GM12864 (cell line): ENCODE measurements around the gene AOPEP.

Experiments used
- DNase-seq: peaks from one replicate; pipeline ENCODE4 v3.0.0-alpha.2; 2011; ENCODE audit warnings: low read depth
- H3K4me3 ChIP-seq: 2 replicates; pipeline ENCODE4 v1.5.1; 2011; ENCODE audit warnings: mild to moderate bottlenecking, low read depth, low read length, control low read depth
- TF ChIP-seq, protein P1 (sequence below): IDR thresholded peaks from 2 replicates; pipeline ENCODE4 v1.5.1; 2011; ENCODE audit warnings: low read depth, mild to moderate bottlenecking, moderate library complexity, low read length, control low read depth, inconsistent platforms; ENCODE audit errors: missing control alignments

AOPEP gene

DNA sequence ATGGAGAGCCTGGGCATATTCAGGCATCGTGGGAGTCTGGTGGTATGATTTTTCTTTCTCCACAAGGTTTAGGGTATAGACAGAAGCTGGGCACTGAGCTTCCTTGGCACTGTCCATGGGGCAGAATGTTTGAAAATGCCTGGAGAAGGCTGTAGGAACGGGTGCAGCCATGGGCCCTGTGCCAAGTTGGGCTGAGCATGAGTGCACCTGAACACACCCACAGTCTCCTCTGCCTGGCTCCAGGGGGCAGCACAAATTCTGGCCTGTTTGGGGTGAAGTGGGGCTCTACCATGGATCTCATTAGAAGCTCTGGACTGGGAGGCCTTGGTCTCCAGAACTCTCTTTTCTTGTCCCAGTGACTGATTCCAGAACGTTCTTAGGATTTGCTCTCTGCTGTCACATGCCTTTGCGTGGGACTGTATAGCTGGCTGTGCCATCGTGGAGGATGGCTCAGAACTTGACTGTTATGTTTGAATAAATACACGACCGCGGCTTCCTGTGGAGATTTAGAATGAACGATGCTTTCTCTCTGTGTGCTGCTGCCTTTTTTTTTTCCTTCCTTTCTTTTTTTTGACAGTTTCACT lies 361.3 kb downstream of the AOPEP start:
- no peak for DNase-seq
- no peak overlapping the region for H3K4me3 ChIP-seq
- TF ChIP-seq, protein P1, sequence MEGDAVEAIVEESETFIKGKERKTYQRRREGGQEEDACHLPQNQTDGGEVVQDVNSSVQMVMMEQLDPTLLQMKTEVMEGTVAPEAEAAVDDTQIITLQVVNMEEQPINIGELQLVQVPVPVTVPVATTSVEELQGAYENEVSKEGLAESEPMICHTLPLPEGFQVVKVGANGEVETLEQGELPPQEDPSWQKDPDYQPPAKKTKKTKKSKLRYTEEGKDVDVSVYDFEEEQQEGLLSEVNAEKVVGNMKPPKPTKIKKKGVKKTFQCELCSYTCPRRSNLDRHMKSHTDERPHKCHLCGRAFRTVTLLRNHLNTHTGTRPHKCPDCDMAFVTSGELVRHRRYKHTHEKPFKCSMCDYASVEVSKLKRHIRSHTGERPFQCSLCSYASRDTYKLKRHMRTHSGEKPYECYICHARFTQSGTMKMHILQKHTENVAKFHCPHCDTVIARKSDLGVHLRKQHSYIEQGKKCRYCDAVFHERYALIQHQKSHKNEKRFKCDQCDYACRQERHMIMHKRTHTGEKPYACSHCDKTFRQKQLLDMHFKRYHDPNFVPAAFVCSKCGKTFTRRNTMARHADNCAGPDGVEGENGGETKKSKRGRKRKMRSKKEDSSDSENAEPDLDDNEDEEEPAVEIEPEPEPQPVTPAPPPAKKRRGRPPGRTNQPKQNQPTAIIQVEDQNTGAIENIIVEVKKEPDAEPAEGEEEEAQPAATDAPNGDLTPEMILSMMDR = peak; percentile 34

DNA sequence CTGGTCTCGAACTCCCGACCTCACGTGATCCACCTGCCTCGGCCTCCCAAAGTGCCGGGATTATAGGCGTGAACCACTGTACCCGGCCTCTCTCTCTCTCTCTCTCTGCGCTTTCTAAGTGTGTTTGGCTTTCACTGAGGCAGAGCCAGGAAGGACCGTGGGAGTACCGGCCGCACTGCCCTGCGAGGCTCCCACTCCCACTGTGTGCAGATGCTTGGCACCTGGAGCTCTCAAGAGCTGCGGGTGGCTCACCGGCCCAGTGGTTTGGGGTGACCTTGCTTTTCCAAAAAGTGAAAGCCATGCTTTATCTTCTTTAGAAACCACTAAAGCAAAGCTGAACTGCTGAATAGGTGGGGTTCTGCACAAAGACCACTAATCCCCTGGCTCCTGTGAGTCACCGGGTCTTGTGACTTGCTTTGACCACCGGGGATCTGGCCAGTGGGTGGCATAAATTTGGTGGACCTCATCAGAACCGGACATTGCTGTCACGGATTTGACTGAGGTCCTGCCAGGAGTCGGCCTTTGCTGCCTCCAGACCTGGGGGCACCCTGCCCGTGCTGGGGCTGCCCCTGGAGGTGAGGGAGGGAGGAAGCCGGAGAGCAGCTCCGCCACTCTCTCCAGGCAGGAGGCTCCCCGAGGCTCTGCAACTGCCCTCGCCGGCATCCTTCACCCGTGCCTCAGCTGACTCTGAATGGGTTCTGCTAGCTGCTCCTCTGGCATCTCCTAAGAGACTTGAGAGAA lies 362.1 kb downstream of the AOPEP start:
- no peak overlapping the region for H3K4me3 ChIP-seq
- TF ChIP-seq, protein P1 = no peak
- DNase-seq = no peak

DNA sequence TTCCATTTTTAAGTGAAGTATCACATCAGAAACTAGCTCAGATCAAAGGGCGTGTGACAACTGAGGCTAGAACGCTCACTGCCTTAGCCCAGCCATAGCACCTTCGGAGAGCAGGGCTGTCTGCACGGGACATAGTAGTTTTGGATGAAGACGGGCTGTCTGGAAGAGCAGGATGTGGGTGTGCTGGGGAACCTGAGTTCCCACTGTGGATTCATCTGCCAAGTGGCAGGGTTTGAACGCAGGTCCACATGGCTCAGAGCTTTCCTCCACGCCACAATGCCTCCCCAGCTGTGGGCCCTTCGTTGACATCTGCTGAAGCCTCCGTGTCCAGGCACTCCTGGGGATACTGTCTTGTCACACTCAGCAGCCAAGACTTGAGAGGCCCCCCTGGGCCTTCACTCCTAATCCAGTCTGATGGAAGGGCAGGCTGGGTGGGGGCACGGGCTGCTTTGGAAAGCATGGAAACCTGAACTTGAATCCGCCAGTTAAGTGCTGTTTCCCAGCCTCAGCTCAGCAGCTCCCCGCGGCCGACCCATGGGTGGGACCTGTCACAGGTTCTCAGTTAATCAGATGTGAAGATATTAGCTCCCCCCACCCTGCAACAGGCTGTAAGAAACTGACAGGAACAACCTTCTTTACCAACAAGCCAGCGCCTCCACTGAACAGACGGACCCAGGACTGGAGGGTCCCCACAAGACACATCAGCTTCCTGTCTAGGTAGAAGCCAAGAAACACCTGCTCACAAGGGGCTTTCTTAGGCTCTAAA lies 362.9 kb downstream of the AOPEP start:
- no peak for DNase-seq
- no peak overlapping the region for H3K4me3 ChIP-seq
- TF ChIP-seq, protein P1 = no peak

DNA sequence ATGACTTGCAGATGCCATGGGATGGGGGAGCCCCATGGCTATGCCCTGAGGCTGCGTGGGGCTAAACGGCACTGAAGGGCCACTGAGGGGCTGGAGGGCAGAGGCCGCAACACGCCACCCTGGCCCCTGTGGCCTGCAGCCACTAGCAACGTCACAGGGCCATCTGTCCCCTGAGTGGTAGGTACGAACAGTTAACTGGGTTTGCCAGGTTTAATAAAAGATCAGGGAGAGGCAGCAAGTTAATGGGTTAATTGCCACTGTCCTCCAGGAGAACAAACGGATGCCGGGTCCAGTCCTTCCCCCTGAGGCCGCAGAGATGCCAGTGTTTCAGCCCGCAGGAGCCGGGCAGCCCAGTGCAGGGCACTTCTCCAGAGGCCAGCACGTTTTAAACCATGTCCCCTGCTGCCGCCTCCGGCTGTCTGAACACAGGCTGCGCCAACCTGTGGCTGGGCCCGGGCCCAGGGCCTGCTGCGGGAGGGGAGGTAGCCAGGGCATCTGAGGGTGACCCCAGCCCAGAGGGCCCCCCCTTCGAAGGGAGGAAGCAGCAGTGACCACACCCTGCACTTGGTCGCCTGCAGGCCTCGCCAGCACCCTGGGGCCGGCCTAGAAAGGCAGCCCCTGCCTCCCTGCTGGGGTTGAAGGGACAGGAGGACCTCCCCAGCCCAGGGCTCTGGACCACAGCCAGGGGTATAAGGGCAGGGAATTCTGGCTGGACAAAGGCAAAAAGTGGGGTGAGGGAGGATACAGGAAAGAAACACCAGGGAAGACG lies 363.7 kb downstream of the AOPEP start:
- TF ChIP-seq, protein P1 = no peak
- no peak overlapping the region for H3K4me3 ChIP-seq
- DNase-seq = no peak

DNA sequence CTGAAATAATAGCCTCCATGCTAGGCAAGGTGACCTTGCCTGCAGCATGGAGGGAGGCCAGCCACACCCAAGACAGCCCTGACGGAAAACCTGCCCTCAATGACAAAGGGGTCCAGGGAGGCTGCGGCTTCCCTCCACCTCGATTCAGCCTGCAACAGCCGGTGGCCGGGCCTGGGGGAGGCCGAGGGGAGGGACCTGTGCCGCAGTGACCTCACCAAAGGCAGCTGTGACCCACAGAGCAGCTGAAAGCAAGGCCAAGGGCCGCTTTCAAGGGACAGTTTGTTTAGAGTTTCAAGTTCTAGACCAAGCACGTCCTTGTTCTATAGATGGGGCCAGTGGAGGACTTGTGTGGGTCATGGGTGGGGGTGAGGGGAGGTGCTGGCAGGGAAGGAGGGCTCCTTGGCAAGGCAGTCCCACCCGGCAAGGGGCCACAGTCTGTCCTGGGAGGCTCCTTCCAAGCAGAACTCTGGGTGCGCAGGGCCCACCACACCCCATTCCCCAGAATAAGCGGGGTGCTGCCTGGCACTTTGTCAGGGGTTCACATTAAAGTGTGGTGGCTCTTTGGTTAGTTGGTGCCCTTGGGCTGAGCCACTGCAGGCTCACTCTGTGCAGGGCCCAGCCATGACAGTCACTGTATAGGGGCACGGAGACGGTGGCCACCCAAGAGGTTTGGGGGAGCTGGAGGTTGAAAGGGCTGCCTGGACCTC lies 364.5 kb downstream of the AOPEP start:
- TF ChIP-seq, protein P1 = no peak
- no peak for DNase-seq
- H3K4me3 ChIP-seq = no peak overlapping the region

- no peak overlapping the region for H3K4me3 ChIP-seq
- TF ChIP-seq, protein P1 = no peak
- no peak for DNase-seq
These were observed 365.2 kb downstream of the AOPEP start for GRCh38 chr9:95091601-95092261.
